PC-9 (cell line): ENCODE results near the gene MCF2L. TPM values are rescaled to one million over a fixed set of nuclear protein-coding genes. Genes with fewer than 3 reads are reported as not detected.
A peak's percentile ranks its signal among the peaks of the same experiment; 100 is the strongest.

Experiments used
- BruUV-seq: library from RNA; stranded (reverse); fragments of 400-500 nt; replicated peaks from 2 replicates; lab custom pipeline; 2021; lab: Mats Ljungman, UMichigan
- CTCF ChIA-PET: fragments of 300-600 bp; sonication (Branson Sonifier 250); formaldehyde crosslinking; loops from one replicate; lab custom pipeline; 2022; ENCODE audit warnings: antibody characterized with exemption; lab: Charles Lee
- POLR2A ChIA-PET: fragments of 300-600 bp; sonication (Branson Sonifier 250); formaldehyde crosslinking; loops from one replicate; lab custom pipeline; 2022; ENCODE audit warnings: antibody characterized with exemption; ENCODE audit not compliant: unreplicated experiment; lab: Charles Lee
- DNase-seq, 2 experiments: peaks; one replicate each; pipeline versions ENCODE4 v3.0.0 to v3.0.0-alpha.2; 2015 to 2022; ENCODE audit warnings: mixed read lengths in 1 of 2
- H2AFZ ChIP-seq: fragments of 200-600 bp; sonication (generic); 2 replicates; pipeline ENCODE4 v1.8.1; 2017; ENCODE audit warnings: antibody characterized with exemption
- H3F3A ChIP-seq: fragments of 200-600 bp; sonication (generic); 2 replicates; pipeline ENCODE4 v1.8.1; 2017; ENCODE audit warnings: antibody characterized with exemption, mild to moderate bottlenecking, low read depth; ENCODE audit not compliant: insufficient read depth
- H3K27ac ChIP-seq: fragments of 200-600 bp; sonication (generic); 2 replicates; pipeline ENCODE4 v1.6.1; 2016; ENCODE audit warnings: mixed run types
- H3K27me3 ChIP-seq: fragments of 200-600 bp; sonication (generic); 2 replicates; pipeline ENCODE4 v1.6.1; 2016; ENCODE audit warnings: low read depth, mixed run types; ENCODE audit not compliant: insufficient read depth
- H3K36me3 ChIP-seq: fragments of 200-600 bp; sonication (generic); 2 replicates; pipeline ENCODE4 v1.6.1; 2016; ENCODE audit warnings: low read depth, mixed run types
- H3K4me1 ChIP-seq: fragments of 200-600 bp; sonication (generic); replicated peaks from 2 replicates; pipeline ENCODE4 v1.6.1; 2016; ENCODE audit warnings: mixed run types; ENCODE audit not compliant: insufficient read depth
- H3K4me2 ChIP-seq: fragments of 200-600 bp; sonication (generic); 2 replicates; pipeline ENCODE4 v1.6.1; 2017; ENCODE audit warnings: mixed run types
- H3K4me3 ChIP-seq: fragments of 200-600 bp; sonication (generic); 2 replicates; pipeline ENCODE4 v1.6.1; 2016; ENCODE audit warnings: mixed run types
- H3K79me2 ChIP-seq: fragments of 200-600 bp; sonication (generic); 2 replicates; pipeline ENCODE4 v1.6.1; 2017; ENCODE audit warnings: low read depth, mixed run types
- H3K9me2 ChIP-seq: fragments of 200-600 bp; sonication (generic); 2 replicates; pipeline ENCODE4 v1.8.1; 2017; ENCODE audit warnings: mild to moderate bottlenecking; ENCODE audit not compliant: insufficient read depth
- H3K9me3 ChIP-seq: fragments of 200-600 bp; sonication (generic); 2 replicates; pipeline ENCODE4 v1.8.1; 2016; ENCODE audit warnings: low read depth; ENCODE audit not compliant: insufficient read depth
- H4K20me1 ChIP-seq: fragments of 200-600 bp; sonication (generic); 2 replicates; pipeline ENCODE4 v1.8.1; 2017; ENCODE audit not compliant: insufficient read depth
- EZH2 ChIP-seq: fragments of 200-600 bp; sonication (generic); IDR thresholded peaks from 2 replicates; pipeline ENCODE4 v1.8.0; 2017; ENCODE audit warnings: antibody characterized with exemption, low read depth
- intact Hi-C: fragments of 100-400 bp; cut with micrococcal nuclease; formaldehyde crosslinking; loops from one replicate; pipeline ENCODE4 v1.10.0; 2022; ENCODE audit not compliant: unreplicated experiment
- total RNA-seq: library from RNA; stranded (reverse); gene quantifications from 2 replicates; pipeline ENCODE4 v1.2.3, GENCODE V29; 2021
- TF ChIP-seq, protein P1 (sequence below): fragments of 200-600 bp; sonication (generic); conservative IDR thresholded peaks from 2 replicates; pipeline ENCODE4 v1.6.1; 2017; ENCODE audit warnings: mixed run types, antibody characterized with exemption, mild to moderate bottlenecking, moderate library complexity

The MCF2L gene
- total RNA-seq, 1 experiment from 2014 or later = 28.2 TPM

DNA sequence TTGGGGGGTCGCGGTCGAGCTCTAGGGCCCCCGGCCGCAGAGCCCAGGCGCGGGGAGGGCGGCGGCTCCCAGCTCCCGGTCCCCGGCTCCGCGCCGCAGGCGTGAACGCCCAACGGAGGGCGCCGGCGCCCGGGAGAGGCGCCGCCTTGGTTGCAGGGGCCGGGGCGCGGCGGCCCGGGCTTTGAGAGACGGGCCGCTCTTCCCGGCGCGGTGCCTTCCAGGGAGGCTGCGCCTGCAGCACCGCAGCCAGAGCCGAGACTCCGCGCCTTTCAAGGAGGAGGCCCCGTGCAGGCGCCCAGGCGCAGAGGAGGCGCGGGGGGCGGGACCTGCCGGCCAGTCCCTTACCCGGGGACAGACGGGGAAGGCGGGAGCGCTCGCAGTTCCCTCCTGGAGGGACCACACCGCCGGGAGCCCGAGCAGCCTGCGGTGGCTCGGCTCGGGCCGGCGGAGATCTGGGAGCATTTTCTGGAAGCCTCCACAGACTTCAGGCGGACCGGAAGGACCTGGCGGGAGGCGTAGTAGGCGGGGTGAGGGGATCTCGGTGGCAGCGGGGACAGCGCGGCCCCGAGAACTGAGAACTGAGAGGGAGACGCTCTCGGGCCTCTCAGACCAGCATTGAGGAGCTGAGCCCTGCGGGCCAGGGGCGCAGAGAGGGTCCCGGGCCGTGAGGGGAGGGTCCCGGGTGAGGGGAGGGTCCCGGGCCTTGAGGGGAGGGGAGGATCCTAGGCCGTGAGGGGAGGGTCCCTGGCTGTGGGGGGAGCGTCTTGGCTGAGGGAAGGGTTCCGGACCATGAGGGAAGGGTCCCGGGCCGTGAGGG lies 25.5 kb upstream of the MCF2L start:
- BruUV-seq = no TSS peak

DNA sequence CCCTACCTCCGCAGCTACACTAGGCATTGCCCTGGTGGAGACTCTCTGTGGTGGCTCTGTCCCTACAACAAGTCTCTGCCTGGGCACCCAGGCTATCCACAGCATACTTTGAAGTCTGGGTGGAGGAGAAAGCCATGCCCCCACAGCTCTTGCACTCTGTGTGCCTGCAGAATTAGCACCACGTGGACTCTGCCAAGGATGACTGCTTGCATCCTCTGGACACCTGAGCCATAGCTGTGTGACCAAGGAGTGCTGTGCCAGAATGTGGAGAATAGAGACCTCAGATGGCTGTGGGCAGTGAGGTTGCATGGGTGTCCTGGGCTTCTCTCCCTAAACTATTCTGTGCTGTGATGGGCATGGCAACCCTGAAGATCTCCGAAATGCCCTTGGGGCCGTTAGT lies 21.2 kb upstream of the MCF2L start:
- Histone ChIP-seq H3F3A (0 out of 2 replicates have a peak, but pooled peaks cover 3% of the 10 kb centered on the region), H3K9me3 (no peaks in the 10 kb centered on the region), H4K20me1 (no peaks in the 10 kb centered on the region), H3K79me2 (no peaks in the 10 kb centered on the region), H3K4me1 (0 out of 2 replicates have a peak, but pooled peaks cover 3% of the 10 kb centered on the region), H2AFZ (no peak overlapping the region), H3K4me3 (no peak overlapping the region), H3K4me2 (no peak overlapping the region), H3K36me3 (no peaks in the 10 kb centered on the region), H3K27ac (no peak overlapping the region), H3K27me3 (peaks cover 4% of the 10 kb centered on the region; the same call in 1 of the 2 replicates), H3K9me2 (no peaks in the 10 kb centered on the region)
- ChIA-PET POLR2A (no interaction called here), CTCF (no interaction called here)
- TF ChIP-seq, protein P1, sequence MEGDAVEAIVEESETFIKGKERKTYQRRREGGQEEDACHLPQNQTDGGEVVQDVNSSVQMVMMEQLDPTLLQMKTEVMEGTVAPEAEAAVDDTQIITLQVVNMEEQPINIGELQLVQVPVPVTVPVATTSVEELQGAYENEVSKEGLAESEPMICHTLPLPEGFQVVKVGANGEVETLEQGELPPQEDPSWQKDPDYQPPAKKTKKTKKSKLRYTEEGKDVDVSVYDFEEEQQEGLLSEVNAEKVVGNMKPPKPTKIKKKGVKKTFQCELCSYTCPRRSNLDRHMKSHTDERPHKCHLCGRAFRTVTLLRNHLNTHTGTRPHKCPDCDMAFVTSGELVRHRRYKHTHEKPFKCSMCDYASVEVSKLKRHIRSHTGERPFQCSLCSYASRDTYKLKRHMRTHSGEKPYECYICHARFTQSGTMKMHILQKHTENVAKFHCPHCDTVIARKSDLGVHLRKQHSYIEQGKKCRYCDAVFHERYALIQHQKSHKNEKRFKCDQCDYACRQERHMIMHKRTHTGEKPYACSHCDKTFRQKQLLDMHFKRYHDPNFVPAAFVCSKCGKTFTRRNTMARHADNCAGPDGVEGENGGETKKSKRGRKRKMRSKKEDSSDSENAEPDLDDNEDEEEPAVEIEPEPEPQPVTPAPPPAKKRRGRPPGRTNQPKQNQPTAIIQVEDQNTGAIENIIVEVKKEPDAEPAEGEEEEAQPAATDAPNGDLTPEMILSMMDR = no peak
- TF ChIP-seq EZH2 = no peak
- BruUV-seq = no TSS peak
- intact Hi-C loops = no loop called here
- DNase-seq = no peak

More for the DNA sequence above, 25.5 kb upstream of the MCF2L start:
- CTCF ChIA-PET = interaction anchor here (0.6 to 1.4 kb wide), 6 partner anchors 26 to 173 kb away, joined by 3 to 26 read pairs (median 4); no protein-coding TSS in a partner anchor
- H3F3A ChIP-seq = 0 out of 2 replicates have a peak, but pooled peaks cover 3% of the 10 kb centered on the region
- 0 out of 2 replicates have a peak, but pooled peaks cover 3% of the 10 kb centered on the region for H3K4me1 ChIP-seq
- H3K27me3 ChIP-seq = no peaks in the 10 kb centered on the region
- peak overlapping the region; percentile 98 for H2AFZ ChIP-seq
- peak overlapping the region; percentile 92 for H3K4me2 ChIP-seq
- no peaks in the 10 kb centered on the region for H3K9me3 ChIP-seq
- TF ChIP-seq EZH2 = no peak
- TF ChIP-seq, protein P1 = no peak
- H3K36me3 ChIP-seq = no peaks in the 10 kb centered on the region
- no peaks in the 10 kb centered on the region for H4K20me1 ChIP-seq
- H3K4me3 ChIP-seq = peak overlapping the region; percentile 68
- no peak overlapping the region for H3K27ac ChIP-seq
- H3K79me2 ChIP-seq = no peaks in the 10 kb centered on the region
- H3K9me2 ChIP-seq = no peaks in the 10 kb centered on the region
- peak; percentile 41 to 60 for DNase-seq
- intact Hi-C loops = loop anchor here (1.0 to 5.0 kb wide), 3 partner anchors 59 to 504 kb away; partner anchors contain the start of genes CUL4A and PCID2
- POLR2A ChIA-PET = interaction anchor here (0.6 kb wide), 1 partner anchor 450 kb away, joined by 3 read pairs; no protein-coding TSS in a partner anchor

DNA sequence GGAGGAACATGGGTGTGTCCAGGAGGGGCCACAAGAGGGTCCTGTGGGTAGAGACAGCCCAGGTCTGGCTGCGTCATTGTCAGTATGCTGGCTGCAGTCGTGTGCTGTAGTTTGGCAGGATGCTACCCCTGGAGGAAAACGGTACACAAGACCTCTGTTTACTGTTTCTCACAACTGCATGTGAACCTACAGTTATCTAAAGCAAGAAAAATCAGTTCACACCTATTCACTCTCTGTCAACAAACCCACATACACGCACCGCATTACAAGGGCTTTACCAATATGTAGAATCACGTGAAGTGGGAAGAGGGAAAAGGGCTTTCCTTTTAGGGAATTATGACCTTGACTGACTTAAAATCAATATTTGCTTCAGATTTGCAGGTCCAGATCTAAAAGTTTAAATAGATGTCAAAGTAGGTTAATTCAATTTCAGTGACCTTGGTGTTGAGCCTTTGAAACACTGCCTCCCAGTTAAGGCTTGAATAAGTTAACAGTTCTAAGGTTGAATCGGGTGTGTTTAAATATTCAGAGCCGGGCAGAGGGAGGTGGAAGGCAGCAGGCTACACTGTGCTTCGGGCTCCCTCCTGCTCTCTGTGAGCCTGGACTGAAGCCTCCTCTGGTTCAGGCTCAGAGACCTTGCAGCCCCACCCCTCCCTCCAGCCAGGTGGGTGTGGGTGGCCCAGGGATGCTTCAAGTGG lies 17.2 kb upstream of the MCF2L start:
- H3K9me2 ChIP-seq = no peaks in the 10 kb centered on the region
- BruUV-seq = no TSS peak
- no peak overlapping the region for H3K4me3 ChIP-seq
- H3K27me3 ChIP-seq = peaks cover 4% of the 10 kb centered on the region; the same call in 1 of the 2 replicates
- no peaks in the 10 kb centered on the region for H3K36me3 ChIP-seq
- ChIA-PET POLR2A (no interaction called here), CTCF (no interaction called here)
- H3K4me2 ChIP-seq = no peak overlapping the region
- no peak overlapping the region for H3K27ac ChIP-seq
- DNase-seq = no peak
- intact Hi-C loops = no loop called here
- no peaks in the 10 kb centered on the region for H3K79me2 ChIP-seq
- H4K20me1 ChIP-seq = no peaks in the 10 kb centered on the region
- H3F3A ChIP-seq = no peaks in the 10 kb centered on the region
- H2AFZ ChIP-seq = no peak overlapping the region
- TF ChIP-seq, protein P1 = no peak
- TF ChIP-seq EZH2 = no peak
- H3K9me3 ChIP-seq = no peaks in the 10 kb centered on the region
- no peaks in the 10 kb centered on the region for H3K4me1 ChIP-seq
